ENCODE results near the gene SLC22A3.

GRCh38 chr6:160365117-160365516, 16.9 kb downstream of the SLC22A3 start:
- TF ChIP-seq CTCF (IDR thresholded peaks at IDR 0.05) (no peak), POLR2A (IDR thresholded peaks at IDR 0.05) (no peak)

All from testis (tissue), 2 donors.